Esophagus squamous epithelium (tissue), 4 donors: Measurements from ENCODE around the gene RAB8B.

Source experiments
- CTCF ChIP-seq, 6 experiments: fragments of 450-650 bp in 4 of 6; fragments of 200-600 bp in 2 of 6; sonication (generic) in 2 of 6; IDR thresholded peaks; one replicate each; pipeline ENCODE4 v1.5.1; 2016 to 2019; ENCODE audit warnings: antibody characterized with exemption in 6 of 6, mild to moderate bottlenecking in 4 of 6, moderate library complexity in 4 of 6
- POLR2A ChIP-seq, 4 donors: fragments of 450-650 bp; IDR thresholded peaks; one replicate each; pipeline ENCODE4 v1.6.1; 2017; ENCODE audit warnings: antibody characterized with exemption in 4 of 4, mild to moderate bottlenecking in 4 of 4, moderate library complexity in 3 of 4

GRCh38 chr15:63299943-63300575 lies 110.7 kb downstream of the RAB8B start:
- TF ChIP-seq CTCF (IDR thresholded peaks at IDR 0.05) (no peak), POLR2A (IDR thresholded peaks at IDR 0.05) (no peak)
